Renal cortex interstitium (tissue), 11 donors: ENCODE results near the gene PTPRN2. TPM values are rescaled to one million over a fixed set of nuclear protein-coding genes. Genes with fewer than 3 reads are reported as not detected.
A peak's percentile ranks its signal among the peaks of the same experiment; 100 is the strongest.
"Not testable (repeated sequence)": the region's sequence is repeated elsewhere in the genome, so short reads cannot be mapped to it uniquely, and the experiment has no call there.

Source experiments
- DNase-seq, 11 donors: peaks; one replicate each; pipeline ENCODE4 v3.0.0-alpha.2; 2013; ENCODE audit warnings: low read depth in 9 of 11, low spot score in 4 of 11; ENCODE audit errors: extremely low read depth in 1 of 11
- polyA plus RNA-seq, 3 donors: library from polyadenylated mRNA; unstranded; fragments of 120-200 nt; gene quantifications; one replicate each; pipeline ENCODE4 v1.2.1, GENCODE V29; 2013; ENCODE audit not compliant: insufficient read length in 3 of 3

Gene PTPRN2
- polyA plus RNA-seq, 3 donors: 6.0 to 7.7 (median 7.2) TPM

DNA sequence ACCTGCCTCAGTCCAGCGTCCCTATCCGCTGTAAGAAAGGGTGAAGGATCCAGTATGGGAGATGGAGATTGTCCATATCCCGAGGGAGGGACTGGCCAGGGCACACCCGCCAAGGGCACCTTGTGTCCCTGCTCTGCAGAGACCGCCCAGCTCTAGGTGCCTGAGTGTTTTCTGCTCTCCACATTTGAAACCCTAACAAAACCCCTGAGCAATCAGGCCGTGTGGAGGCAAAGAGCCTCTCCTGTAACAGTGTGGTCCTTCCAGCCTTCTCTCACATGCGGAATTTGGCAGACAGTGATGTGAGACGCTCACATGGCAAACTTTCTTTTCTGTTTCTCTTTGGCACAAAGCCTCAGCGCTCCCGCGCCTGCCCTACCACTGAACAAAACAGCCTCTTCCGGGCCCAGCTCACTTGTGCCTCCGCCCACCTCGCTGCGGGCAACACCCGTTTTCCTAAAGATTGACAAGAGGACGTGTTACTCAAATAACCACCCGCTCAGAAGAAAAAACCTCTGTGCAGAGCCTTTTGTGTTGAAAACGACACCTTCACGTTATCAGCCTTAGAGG, 736.0 kb downstream of the PTPRN2 start:
- peak in 1 of 11 donors; percentile 21 for DNase-seq

DNA sequence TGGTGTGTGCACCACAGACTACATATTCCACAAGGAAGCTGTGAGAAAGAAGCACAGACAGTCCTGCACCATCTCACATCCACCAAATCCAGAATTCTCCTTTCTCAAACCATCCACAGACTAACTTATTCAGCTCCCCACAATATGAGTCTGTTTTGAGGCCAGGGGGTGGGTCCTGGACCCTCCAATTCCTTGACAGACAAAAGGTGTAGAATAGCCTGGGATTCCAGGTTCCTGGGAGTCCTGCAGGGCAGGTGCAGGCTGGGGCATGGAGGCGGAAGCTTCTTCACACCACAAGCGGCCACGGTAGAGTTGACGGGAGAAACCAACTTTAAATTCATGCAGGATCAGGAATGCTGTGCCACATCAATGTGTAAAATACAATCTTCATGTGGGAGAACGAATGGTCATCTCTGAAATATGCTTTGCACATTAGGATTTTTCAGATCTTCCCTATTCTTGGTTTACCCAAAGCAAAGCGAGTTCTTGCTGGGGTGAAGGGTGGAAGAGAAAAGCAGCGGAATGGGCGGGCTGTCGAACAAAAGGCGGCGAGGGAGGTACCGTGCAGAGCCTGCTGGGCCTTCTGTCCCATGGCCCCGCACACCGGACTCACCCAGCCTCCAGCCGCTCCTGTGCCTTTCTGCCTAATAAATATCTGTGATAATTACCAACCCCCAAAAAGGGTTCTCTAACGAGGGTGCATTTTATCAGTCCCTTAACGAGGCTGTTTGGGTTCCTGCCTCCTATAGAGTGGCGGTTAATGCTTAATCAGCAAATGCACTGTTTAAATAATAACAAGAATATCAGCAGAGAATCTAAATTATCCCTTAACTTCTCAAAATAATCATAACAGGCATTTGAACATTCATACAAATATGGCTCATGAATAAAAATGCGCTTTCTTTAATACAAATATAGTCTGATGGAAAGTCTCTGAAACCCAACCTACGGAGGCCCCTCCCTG, 736.9 kb downstream of the PTPRN2 start:
- DNase-seq: no peak

DNA sequence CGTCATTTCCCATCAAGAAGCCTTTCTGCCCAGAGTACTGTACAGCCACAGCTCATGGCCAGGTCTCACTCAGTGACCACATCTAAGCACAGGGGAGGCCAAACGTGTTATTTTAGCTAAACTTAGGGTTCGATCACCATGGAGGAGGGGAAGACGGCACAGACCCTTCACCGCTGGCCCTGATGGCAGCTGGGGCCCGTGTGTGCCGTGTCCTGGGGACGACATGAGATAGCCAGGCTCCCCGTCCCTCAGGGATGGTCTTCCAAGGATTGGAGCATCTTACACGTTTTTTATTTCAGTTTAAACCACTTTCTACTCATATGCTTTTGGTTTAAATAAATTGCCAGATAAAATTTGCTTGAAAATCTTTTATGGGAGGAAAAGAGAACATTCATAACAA, 737.9 kb downstream of the PTPRN2 start:
- no peak for DNase-seq

DNA sequence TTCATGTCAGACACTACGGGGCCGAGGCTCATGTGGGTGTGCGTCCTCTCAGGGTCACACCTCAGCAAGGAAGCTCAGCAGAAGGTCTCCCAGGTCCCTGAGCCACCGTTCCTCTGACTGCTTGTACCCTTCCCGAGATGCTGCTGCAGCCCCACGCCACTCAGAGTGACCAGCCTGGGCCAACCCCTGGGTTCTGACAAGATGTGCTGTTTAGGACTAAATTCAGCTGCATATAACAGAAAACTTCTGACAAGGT, 738.4 kb downstream of the PTPRN2 start:
- no peak for DNase-seq

DNA sequence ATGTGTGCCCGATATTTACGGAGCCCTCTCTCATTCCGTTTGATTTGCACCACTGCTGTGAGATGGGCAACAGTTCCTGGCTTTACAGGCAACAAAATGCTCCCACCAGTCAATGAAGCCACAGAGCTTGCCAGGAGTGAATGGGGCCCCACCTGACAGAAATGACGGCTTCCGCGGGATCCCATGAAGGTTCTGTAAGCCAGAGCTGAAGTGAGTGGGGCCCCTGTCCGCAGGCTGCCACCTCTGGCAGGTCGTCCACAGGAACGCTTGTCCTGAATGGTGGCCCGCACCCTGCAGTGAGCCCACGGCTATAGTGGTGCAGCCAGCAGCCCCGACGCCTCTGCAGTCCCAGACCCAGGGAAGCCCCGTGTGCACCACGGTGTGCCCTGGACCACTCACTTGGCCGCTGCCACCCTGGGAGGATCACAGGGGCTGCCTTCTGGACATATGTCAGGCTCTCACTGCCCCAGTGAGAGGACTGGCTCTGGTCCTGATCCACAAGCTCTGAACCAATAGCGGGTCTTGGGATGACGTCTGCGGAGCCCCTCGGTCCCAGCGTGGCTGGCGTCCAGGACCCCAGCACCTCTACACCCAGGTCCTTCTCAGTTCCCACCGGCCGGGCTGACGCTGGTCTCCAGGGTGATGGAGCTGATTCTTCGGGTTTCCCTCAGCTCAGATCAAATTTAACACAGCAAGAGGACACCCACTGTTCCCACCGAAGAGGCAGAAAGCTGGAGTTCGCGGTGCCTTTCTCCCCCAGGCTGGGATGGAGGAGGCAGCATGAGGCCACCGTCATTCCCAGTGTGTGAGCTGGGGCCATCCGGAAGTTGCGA, 738.9 kb downstream of the PTPRN2 start:
- DNase-seq: no peak

DNA sequence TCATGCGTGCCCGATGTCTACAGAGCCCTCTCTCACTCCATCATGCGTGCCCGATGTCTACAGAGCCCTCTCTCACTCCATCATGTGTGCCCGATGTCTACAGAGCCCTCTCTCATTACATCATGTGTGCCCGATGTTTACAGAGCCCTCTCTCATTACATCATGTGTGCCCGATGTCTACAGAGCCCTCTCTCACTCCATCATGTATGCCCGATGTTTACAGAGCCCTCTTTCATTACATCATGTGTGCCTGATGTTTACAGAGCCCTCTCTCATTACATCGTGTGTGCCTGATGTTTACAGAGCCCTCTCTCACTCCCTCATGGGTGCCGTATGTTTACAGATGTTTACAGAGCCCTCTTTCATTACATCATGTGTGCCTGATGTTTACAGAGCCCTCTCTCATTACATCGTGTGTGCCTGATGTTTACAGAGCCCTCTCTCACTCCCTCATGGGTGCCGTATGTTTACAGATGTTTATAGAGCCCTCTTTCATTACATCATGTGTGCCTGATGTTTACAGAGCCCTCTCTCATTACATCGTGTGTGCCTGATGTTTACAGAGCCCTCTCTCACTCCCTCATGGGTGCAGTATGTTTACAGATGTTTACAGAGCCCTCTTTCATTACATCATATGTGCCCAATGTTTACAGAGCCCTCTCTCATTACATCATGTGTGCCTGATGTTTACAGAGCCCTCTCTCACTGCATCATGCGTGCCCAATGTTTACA, 739.7 kb downstream of the PTPRN2 start:
- DNase-seq: not testable (repeated sequence)

DNA sequence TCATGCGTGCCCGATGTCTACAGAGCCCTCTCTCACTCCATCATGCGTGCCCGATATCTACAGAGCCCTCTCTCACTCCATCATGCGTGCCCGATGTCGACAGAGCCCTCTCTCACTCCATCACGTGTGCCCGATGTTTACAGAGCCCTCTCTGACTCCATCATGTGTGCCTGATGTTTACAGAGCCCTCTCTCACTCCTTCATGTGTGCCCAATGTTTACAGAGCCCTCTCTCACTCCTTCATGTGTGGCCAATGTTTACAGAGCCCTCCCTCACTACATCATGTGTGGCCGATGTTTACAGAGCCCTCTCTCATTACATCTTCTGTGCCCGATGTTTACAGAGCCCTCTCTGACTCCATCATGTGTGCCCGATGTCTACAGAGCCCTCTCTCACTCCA, 740.9 kb downstream of the PTPRN2 start:
- DNase-seq: not testable (repeated sequence)

DNA sequence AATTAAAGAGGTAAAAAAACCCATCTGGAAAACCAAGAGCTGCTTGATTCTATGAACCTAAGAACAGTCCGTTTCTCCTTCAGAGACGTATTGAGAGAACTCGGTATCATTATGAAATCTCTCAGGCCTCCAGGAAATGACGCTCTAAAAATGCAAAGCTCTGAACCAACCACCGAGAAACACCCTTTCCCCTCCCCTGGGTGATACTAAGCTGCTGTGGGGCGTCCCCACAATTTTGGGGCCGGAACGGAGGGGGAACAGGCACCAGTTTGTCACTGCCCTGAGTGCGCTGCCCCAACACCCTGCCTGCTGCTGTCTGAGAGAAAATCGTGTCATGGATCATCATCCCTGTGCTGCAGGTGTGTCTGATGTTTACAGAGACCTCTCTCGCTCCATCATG, 741.4 kb downstream of the PTPRN2 start:
- no peak for DNase-seq

DNA sequence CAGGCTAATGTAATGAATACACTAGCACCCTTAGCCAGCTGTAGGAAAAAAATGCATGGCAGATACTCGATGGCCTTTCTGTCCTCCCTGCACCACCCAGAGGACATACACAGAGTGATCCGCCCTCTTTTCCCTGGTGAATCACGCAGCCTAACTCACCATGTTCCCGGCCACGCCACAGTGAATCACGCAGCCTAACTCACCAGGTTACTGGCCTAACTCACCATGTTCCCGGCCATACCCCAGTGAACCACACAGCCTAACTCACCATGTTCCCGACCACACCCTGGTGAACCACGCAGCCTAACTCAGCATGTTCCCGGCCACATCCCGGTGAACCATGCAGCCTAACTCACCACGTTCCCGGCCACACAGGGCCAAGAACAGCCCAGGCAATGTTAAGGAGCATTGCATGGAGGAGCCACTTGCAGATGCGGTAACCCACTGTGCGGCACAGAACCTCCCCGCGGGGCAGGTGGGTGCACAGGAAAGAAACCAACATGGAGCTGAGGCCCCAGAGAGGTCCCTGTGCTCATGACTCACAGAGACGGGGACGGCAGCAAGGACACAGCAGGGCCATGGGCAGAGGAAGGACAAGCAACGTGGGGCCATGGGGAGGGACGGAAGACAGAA, 742.3 kb downstream of the PTPRN2 start:
- DNase-seq: no peak

DNA sequence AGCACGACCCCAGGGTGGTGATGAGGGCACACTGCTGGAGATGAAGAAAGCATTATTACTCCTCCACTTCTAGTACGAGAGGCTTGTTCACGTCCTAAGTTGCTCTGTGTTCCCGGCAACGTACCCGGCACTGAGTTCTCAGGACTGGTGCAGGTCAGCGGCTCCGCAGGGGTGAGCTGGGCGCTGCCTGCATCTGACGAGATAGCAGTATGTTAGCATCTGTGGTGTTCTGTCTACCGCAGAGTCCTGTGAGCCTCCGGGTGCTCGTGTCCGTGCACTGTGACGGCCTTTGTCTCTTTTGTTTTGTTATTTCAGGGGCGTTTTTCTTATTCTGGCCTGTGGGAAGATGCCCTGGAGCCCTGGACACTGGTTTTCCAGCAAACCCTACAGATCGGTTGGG, 743.0 kb downstream of the PTPRN2 start:
- DNase-seq: no peak

DNA sequence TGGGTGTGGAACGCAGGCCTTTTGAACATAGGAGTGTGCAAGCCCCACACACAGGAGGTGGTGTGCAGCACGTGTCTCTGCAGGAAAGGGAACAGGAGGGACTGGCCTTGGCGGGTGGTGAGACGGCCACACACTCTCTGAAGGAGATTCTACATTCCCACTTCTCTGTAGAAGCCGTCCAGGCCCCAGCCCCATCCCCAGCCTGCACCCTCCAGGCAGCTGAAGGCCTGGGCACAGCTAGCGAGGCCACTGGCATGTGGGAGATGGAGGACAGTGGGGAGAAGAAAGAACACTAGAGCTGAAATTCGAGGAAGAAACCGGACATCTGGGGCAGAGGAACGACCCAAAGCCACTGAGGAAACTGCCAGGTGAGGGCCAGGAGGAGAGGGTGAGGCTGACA, 743.5 kb downstream of the PTPRN2 start:
- DNase-seq: no peak

DNA sequence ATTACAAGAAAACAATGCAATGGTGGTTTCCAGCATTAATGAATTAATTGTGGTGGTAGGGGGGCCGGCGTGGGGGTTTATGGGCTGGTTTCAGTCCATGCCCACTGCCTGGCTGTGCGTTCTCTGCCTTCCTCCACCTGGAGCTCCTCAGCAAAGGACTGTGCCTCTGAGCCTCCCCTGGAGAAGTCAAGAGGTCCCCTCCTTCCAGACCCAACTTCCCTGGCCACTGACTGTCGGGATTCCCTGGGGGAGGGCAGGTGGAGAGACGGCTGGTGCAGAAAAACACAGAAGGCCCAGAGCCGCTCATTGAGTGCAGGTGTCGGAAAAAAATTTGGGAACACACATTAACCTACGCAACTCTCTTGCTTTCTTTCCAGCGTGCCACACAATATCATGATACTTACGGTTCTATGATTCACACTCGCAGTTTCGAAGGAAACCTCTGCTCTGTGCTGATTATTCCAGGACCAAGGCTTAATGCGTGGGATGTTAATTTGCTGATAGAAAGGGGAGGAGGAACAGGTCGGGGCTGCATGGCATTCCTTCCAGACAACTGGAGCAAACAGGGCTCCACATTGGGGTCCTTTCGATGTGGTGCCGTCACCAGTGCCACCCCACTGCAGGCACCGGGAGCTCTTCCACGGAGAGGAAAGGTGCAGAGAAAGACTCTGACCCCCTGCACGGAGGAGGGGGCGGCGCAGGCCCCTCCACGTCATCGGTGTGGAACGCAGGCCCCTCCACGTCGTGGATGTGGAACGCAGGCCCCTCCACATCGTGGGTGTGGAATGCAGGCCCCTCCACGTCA, 744.1 kb downstream of the PTPRN2 start:
- no peak for DNase-seq

DNA sequence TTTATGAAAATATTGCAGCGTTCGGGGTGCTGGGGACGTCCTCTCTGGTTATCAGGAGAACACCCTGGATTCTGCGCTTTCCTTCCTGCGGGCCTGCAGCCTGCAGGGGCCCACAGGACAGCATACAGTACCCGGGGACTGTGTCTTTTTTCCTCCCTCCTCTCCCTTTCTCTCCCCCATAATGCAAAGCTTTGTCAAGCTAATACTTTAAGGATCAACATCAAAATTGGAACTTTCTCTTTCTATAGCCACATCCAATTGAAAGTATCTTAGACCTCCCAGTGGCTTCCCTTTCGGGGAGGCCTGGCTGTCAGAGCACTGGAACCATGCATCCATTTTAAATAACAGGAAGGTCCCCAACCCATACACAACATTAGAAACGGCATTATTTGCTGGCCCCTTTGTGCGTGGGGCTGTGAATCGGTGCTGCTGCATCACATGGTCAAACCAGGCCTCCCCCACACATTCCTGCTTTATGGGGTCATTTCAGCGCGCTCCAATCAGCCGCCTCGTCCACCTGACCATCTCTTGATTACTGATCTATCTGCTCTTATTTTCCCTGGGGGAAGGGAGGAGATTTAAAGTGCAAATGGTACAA, 745.8 kb downstream of the PTPRN2 start:
- peak in 5 of 11 donors; percentile 23 to 55 (median 50) for DNase-seq

DNA sequence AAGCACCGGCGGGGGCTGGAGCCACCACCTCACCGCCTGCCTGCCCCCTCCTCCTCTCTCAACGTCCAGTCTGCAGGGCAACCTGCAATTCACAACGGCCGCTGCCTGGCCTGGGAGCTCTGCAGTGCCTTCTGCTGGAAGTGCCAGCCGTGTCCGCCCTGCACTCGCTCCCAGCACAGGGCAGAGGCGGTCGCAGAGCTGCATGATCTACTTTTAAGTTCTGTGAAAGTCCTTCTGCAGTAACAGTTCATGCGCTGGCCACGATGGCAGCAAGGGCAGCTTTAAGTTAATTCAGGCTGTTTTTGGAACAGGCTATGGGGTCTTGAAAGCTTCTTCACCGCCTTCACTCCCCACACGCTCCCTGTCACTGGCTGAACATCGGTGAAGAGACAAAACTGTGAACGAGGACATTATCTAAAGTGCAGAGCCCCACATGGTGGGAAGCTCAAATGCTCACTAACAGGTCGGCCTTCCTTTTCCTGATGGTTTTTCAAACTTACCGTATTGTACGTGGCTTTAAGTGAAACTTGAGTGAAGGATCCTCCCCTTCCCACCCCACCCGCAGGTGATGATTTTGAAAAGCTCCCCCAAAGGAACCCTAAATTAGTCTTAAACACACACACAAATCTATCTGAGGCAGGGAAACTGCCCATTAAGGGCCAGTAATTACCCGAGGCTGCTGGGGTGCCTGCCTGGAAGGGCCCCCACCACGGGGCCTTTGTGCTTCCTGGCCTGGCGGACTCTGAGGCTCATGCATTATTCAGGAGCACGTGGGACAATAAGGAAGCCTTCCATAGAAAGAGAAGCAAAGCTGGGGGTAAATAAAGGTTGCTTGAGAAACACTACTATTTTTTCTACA, 746.5 kb downstream of the PTPRN2 start:
- peak in 2 of 11 donors; percentile 37 to 41 for DNase-seq

DNA sequence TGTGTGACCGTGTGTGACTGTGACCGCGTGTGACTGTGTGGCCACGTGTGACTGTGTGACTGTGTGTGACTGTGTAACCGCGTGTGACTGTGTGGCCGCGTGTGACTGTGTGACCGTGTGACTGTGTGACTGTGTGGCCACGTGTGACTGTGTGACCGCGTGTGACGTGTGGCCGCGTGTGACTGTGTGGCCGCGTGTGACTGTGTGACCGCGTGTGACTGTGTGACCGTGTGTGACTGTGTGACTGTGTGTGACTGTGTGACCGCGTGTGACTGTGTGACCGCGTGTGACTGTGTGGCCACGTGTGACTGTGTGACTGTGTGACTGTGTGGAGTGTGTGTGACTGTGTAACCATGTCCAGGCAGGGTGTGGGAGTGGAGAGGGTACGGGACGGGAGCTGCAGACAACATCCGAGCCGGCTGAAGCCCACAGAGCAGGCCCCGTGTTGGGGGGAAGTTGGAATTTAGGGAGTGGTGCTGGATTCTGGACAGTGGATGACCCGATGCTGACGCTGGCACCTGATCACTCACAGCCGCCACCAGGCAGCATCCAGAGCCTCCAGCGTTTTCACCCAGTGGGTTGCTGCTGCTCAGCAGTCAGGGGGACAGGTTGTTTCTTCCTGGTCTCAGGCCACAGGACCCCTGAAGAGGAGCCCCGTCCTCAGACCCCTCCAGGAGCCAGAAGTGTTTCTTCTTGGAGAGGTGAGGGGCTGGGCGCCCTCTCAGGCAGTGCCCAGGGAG, 747.3 kb downstream of the PTPRN2 start:
- no peak for DNase-seq

DNA sequence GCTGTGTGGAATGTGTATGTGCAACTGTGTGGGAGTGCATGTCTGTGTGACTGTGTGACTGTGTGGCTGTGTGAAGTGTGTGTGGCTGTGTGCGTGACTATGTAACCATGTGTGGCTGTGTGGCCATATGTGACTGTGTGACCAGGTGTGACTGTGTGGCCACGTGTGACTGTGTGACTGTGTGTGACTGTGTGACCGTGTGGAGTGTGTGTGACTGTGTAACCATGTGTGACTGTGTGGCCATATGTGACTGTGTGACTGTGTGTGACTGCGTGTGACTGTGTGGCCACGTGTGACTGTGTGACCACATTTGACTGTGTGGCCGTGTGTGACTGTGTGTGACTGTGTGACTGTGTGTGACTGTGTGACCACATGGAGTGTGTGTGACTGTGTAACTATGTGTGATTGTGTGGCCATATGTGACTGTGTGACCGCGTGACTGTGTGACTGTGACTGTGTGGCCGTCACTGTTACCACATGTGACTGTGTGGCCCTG, 747.9 kb downstream of the PTPRN2 start:
- DNase-seq: no peak
